Right lobe of liver (tissue), 4 donors: Measurements from ENCODE around the gene NOTUM.

Experiments
- POLR2A ChIP-seq: fragments of 450-650 bp; IDR thresholded peaks from one replicate; pipeline ENCODE4 v1.6.1; 2017; ENCODE audit warnings: antibody characterized with exemption, mild to moderate bottlenecking
- TF ChIP-seq, protein P1 (sequence below), 4 donors: fragments of 200-600 bp in 3 of 4; fragments of 450-650 bp in 1 of 4; IDR thresholded peaks; one replicate each; pipeline versions ENCODE4 v1.5.1 to v1.8.0; 2016 to 2022; ENCODE audit warnings: antibody characterized with exemption in 4 of 4, mild to moderate bottlenecking in 2 of 4
- donor health status: DM: no; HTN: no; CAD: no.
- donor health status: DM: no; HTN: no; CAD: no.
- donor health status: DM: no; HTN: yes; CAD: no.

DNA sequence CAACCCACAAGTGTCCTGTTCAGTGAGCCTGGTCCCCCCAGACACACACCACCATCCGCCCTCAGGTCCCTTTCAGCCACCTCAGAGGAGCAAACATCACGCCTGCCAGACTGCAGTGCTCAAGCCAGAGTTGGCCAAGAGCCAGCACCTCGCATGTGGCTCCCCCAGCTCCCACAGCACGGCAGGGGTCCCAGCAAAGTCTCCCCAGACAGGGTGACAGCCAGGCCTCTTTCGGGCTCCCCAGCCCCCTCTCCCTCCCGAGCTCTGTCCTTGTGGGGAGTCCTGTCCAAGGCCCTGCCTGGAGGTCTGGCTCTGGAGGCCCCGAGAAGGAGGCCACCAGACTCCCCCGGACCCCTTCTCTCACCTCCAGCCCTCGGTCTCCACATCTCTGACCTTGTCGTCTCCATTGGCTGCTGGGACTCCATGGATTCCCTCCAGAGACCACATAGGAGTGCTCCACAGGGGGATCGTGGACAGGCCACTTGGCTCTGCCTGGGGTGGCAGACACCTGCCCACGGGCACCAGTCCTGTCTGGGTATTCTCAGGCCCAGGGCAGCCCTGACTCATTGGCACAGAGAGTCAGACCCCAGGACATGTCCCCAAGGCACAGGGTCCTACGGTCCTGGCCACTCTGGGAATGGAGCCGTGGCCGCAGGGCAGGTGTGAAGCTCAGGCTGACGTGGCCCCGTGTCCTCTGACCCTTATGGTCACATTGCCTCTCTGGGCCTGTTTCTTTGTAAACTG is 12.2 kb downstream of the NOTUM start:
- TF ChIP-seq, protein P1, sequence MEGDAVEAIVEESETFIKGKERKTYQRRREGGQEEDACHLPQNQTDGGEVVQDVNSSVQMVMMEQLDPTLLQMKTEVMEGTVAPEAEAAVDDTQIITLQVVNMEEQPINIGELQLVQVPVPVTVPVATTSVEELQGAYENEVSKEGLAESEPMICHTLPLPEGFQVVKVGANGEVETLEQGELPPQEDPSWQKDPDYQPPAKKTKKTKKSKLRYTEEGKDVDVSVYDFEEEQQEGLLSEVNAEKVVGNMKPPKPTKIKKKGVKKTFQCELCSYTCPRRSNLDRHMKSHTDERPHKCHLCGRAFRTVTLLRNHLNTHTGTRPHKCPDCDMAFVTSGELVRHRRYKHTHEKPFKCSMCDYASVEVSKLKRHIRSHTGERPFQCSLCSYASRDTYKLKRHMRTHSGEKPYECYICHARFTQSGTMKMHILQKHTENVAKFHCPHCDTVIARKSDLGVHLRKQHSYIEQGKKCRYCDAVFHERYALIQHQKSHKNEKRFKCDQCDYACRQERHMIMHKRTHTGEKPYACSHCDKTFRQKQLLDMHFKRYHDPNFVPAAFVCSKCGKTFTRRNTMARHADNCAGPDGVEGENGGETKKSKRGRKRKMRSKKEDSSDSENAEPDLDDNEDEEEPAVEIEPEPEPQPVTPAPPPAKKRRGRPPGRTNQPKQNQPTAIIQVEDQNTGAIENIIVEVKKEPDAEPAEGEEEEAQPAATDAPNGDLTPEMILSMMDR (IDR thresholded peaks at IDR 0.05): no peak
- TF ChIP-seq POLR2A: no peak
